ENCODE measurements around the gene RAB17.

DNA sequence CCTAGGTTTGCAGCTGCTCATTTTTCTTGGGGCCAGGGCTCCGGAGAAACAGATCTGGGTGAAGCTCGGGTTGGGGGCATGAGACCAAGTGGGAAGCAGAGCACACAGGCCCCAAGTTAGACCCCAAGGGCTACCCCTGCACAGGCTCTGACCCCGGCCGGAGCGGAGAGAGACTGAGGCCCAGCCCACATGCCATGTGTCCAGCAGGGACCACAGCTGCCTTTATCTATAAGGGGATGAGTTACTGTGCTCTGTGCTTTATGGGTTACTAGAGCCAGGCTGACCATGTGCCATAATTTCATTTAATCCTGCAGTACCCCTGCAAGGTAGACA is 54.5 kb downstream of the RAB17 start:
- TF ChIP-seq, protein P1, sequence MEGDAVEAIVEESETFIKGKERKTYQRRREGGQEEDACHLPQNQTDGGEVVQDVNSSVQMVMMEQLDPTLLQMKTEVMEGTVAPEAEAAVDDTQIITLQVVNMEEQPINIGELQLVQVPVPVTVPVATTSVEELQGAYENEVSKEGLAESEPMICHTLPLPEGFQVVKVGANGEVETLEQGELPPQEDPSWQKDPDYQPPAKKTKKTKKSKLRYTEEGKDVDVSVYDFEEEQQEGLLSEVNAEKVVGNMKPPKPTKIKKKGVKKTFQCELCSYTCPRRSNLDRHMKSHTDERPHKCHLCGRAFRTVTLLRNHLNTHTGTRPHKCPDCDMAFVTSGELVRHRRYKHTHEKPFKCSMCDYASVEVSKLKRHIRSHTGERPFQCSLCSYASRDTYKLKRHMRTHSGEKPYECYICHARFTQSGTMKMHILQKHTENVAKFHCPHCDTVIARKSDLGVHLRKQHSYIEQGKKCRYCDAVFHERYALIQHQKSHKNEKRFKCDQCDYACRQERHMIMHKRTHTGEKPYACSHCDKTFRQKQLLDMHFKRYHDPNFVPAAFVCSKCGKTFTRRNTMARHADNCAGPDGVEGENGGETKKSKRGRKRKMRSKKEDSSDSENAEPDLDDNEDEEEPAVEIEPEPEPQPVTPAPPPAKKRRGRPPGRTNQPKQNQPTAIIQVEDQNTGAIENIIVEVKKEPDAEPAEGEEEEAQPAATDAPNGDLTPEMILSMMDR (IDR thresholded peaks at IDR 0.05; ENCODE audit: borderline replicate concordance, extremely low read depth, low read length, poor library complexity, severe bottlenecking): no peak
- TF ChIP-seq EZH2 (IDR thresholded peaks at IDR 0.05; ENCODE audit: borderline replicate concordance, low read depth, low read length, severe bottlenecking): no peak

All from DND-41 (cell line).